ENCODE measurements around the gene ACSL1. TPM values are rescaled to one million over a fixed set of nuclear protein-coding genes. Genes with fewer than 3 reads are reported as not detected.
A peak's percentile ranks its signal among the peaks of the same experiment; 100 is the strongest.

The ACSL1 gene
- total and polyA plus RNA-seq, 9 of the 15 experiments (the other 6 are each of a cell fraction or from before 2014, with no cell fraction given): 6.7 to 24.1 (median 15.0) TPM

DNA sequence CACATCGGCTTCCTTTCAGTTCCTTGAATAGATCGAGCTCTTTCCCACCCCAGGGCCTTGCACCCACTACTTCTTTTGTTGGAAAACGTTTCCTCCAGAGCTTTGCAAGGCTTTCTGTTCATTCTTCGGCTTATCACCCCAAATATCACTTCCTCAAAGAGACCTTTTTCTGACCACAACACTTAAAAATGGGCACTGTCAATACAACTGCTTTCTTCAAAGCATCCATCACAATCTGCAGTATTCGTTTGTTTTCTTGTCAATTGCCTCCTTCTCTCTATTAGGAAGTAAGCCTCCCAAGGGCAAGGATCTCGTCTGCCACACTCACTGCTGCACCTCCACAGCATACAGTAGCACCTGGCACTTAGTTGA, 74.2 kb downstream of the ACSL1 start:
- ATAC-seq (no peak), DNase-seq (ENCODE audit: extremely low read depth in 1 of 4, low spot score in 3 of 4) (no peak), FAIRE-seq (no peak)
- Histone ChIP-seq H2AFZ (ENCODE audit: low read depth, low read length) (no peak overlapping the region), H3K79me2 (ENCODE audit: control insufficient read depth, insufficient read depth, low read length) (no peaks in the 10 kb centered on the region), H4K20me1 (replicated peaks; ENCODE audit: control insufficient read depth, insufficient read depth, low read length) (no peaks in the 10 kb centered on the region), H3K9me1 (ENCODE audit: control insufficient read depth, insufficient read depth, low read length) (no peaks in the 10 kb centered on the region), H3K4me1 (replicated peaks in 1 of 2; ENCODE audit: control insufficient read depth in 2 of 2, insufficient read depth in 2 of 2, low read length in 2 of 2) (peaks cover 13 to 16% of the 10 kb centered on the region in 2 experiments), H3K4me2 (ENCODE audit: insufficient read depth, low read length) (no peak overlapping the region), H3K27me3 (ENCODE audit: control insufficient read depth in 2 of 2, insufficient read depth in 2 of 2, low read length in 2 of 2) (no peaks in the 10 kb centered on the region), H3K9me3 (replicated peaks; ENCODE audit: control insufficient read depth, insufficient read depth, low read depth, low read length) (no peaks in the 10 kb centered on the region), H3K4me3 (no peak overlapping the region), H3K9ac (ENCODE audit: insufficient read depth in 1 of 2, low read depth in 2 of 2, low read length in 2 of 2) (no peak overlapping the region), H3K27ac (ENCODE audit: extremely low read depth, low read depth, low read length) (no peak overlapping the region), H3K36me3 (ENCODE audit: control insufficient read depth, insufficient read depth, low read length) (no peaks in the 10 kb centered on the region)
- WGBS (ENCODE audit: insufficient coverage, low coverage, missing lambda C conversion rate): 26% methylated on average over 6 of the region's 6 CpGs
- no peak for TF ChIP-seq ZNF217 (CRISPR knock-in tag; IDR thresholded peaks at IDR 0.05)
- TF ChIP-seq TCFL5 (CRISPR knock-in tag; conservative IDR thresholded peaks at IDR 0.05): no peak
- TF ChIP-seq SRSF9 (IDR thresholded peaks at IDR 0.05; ENCODE audit: borderline replicate concordance, low read depth, low read length): no peak
- TF ChIP-seq RNF2 (IDR thresholded peaks at IDR 0.05): no peak
- TF ChIP-seq ZNF695 (CRISPR knock-in tag; IDR thresholded peaks at IDR 0.05): no peak
- TF ChIP-seq SPI1 (IDR thresholded peaks at IDR 0.05; ENCODE audit: borderline replicate concordance, low read depth, low read length): peak; percentile 22; the same call in 1 of the 2 replicates
- TF ChIP-seq KDM1A (IDR thresholded peaks at IDR 0.05): no peak
- no peak for TF ChIP-seq TARDBP (IDR thresholded peaks at IDR 0.05)
- TF ChIP-seq FOXP1 (CRISPR knock-in tag; IDR thresholded peaks at IDR 0.05): no peak
- intact Hi-C loops (cut with micrococcal nuclease): no loop called here
- no TSS peak for BruUV-seq (replicated peaks)
- in situ Hi-C loops (cut with MboI): no loop called here
- POLR2A ChIA-PET: interaction anchor here (0.7 to 1.0 kb wide), 2 partner anchors 10 to 18 kb away, joined by 3 to 4 read pairs; partner anchors contain the start of gene CENPU
- CTCF ChIA-PET (ENCODE audit: low intra/inter-chr PET ratio): no interaction called here

Measured in K562 (cell line).